Vagina (tissue), 2 donors: ENCODE data around the gene MTUS2.

Experiments used
- POLR2A ChIP-seq, 2 donors: fragments of 450-650 bp; IDR thresholded peaks; one replicate each; pipeline ENCODE4 v1.6.1; 2017; ENCODE audit warnings: antibody characterized with exemption in 2 of 2, mild to moderate bottlenecking in 2 of 2, moderate library complexity in 2 of 2
- TF ChIP-seq, protein P1 (sequence below), 3 experiments: fragments of 450-650 bp in 2 of 3; fragments of 200-600 bp in 1 of 3; sonication (generic) in 1 of 3; IDR thresholded peaks; one replicate each; pipeline ENCODE4 v1.5.1; 2017 to 2019; ENCODE audit warnings: antibody characterized with exemption in 3 of 3, mild to moderate bottlenecking in 2 of 3, moderate library complexity in 2 of 3

GRCh38 chr13:29156136-29156535 is 336.0 kb downstream of the MTUS2 start:
- TF ChIP-seq, protein P1, sequence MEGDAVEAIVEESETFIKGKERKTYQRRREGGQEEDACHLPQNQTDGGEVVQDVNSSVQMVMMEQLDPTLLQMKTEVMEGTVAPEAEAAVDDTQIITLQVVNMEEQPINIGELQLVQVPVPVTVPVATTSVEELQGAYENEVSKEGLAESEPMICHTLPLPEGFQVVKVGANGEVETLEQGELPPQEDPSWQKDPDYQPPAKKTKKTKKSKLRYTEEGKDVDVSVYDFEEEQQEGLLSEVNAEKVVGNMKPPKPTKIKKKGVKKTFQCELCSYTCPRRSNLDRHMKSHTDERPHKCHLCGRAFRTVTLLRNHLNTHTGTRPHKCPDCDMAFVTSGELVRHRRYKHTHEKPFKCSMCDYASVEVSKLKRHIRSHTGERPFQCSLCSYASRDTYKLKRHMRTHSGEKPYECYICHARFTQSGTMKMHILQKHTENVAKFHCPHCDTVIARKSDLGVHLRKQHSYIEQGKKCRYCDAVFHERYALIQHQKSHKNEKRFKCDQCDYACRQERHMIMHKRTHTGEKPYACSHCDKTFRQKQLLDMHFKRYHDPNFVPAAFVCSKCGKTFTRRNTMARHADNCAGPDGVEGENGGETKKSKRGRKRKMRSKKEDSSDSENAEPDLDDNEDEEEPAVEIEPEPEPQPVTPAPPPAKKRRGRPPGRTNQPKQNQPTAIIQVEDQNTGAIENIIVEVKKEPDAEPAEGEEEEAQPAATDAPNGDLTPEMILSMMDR (IDR thresholded peaks at IDR 0.05) = no peak
- no peak for TF ChIP-seq POLR2A (IDR thresholded peaks at IDR 0.05)
